SK-N-SH (cell line): ENCODE data around the gene HAND1.

ENCODE experiments used
- EZH2phosphoT487 ChIP-seq: fragments of 200-600 bp; sonication (generic); IDR thresholded peaks from 2 replicates; pipeline ENCODE4 v1.6.1; 2017; ENCODE audit warnings: low read depth, mixed run types, mild to moderate bottlenecking, antibody characterized with exemption, moderate library complexity, borderline replicate concordance
- GABPA ChIP-seq: IDR thresholded peaks from 2 replicates; pipeline ENCODE4 v1.4.0; 2012; ENCODE audit warnings: low read depth, mild to moderate bottlenecking
- GATA2 ChIP-seq: sonication (generic); formaldehyde crosslinking; IDR thresholded peaks from 2 replicates; pipeline ENCODE4 v1.5.0; 2020; ENCODE audit warnings: mild to moderate bottlenecking, missing genetic modification reagents
- JUND ChIP-seq: IDR thresholded peaks from 2 replicates; pipeline ENCODE4 v1.4.0; 2012
- MEF2A ChIP-seq: IDR thresholded peaks from 2 replicates; pipeline ENCODE4 v1.4.0; 2012; ENCODE audit warnings: low read depth, borderline replicate concordance
- POLR2AphosphoS5 ChIP-seq: IDR thresholded peaks from 2 replicates; pipeline ENCODE4 v1.6.1; 2012; ENCODE audit warnings: low read depth, low read length
- RAD21 ChIP-seq: IDR thresholded peaks from 2 replicates; pipeline ENCODE4 v1.6.1; 2012; ENCODE audit warnings: mild to moderate bottlenecking, low read length
- RFX5 ChIP-seq: IDR thresholded peaks from 2 replicates; pipeline ENCODE4 v1.6.1; 2012; ENCODE audit warnings: mild to moderate bottlenecking, improper control_type of control experiment, low read length
- TAF1 ChIP-seq: IDR thresholded peaks from 2 replicates; pipeline ENCODE4 v1.6.1; 2012; ENCODE audit warnings: low read depth, mild to moderate bottlenecking, low read length, moderate library complexity, borderline replicate concordance
- TF ChIP-seq, protein P1 (sequence below): fragments of 200-600 bp; sonication (generic); IDR thresholded peaks from 2 replicates; pipeline ENCODE4 v1.6.1; 2017; ENCODE audit warnings: antibody characterized with exemption, mild to moderate bottlenecking, moderate library complexity
- TF ChIP-seq, protein P2 (sequence below): IDR thresholded peaks from 2 replicates; pipeline ENCODE4 v1.4.0; 2012; ENCODE audit warnings: low read depth, borderline replicate concordance
- TF ChIP-seq, protein P3 (sequence below): IDR thresholded peaks from 2 replicates; pipeline ENCODE4 v1.6.1; 2012; ENCODE audit warnings: mild to moderate bottlenecking, low read depth, low read length, moderate library complexity

DNA sequence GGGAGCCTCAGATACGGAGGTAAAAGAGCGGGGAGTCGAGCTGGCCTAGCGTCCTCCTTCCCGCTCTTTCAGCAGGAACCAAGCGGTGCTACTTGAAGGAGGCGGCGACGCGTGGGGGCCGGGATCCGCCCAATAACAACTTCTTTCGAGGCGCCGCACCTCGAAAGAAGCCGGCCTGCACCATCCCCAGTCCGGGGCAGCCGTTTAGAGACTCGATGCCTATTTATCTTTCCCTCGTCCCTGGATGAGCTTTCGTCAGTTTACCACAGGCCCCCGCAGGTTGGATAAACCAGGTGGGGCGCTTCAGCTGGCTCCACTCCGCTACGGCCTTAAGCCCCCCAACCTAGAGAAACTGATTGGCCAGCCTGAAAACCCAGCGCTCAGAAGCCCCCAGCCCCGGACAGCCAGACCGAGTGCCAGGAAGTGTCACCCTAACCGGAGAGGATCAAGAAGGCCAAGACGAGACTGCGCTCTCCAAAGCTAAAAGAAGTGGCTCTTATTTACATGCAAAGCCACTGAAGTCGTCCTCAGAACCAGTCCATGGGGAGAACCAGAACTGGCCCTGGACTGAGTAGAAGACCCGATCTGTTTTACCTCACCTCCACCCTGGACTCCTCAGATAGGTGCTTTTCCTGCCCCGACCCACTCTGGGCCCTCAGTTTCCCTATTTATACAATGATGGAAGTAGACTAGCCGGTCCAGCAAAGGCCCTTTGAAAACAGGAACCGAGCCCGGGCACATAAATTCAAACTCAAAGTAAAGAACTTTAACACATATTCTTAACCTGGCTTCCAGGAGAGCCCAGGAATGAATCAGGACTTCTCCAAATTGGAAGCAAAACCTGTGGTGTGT is 1.4 kb downstream of the HAND1 start:
- no peak for TF ChIP-seq RAD21
- no peak for TF ChIP-seq EZH2phosphoT487
- no peak for TF ChIP-seq GATA2 (CRISPR knock-in tag)
- TF ChIP-seq, protein P1, sequence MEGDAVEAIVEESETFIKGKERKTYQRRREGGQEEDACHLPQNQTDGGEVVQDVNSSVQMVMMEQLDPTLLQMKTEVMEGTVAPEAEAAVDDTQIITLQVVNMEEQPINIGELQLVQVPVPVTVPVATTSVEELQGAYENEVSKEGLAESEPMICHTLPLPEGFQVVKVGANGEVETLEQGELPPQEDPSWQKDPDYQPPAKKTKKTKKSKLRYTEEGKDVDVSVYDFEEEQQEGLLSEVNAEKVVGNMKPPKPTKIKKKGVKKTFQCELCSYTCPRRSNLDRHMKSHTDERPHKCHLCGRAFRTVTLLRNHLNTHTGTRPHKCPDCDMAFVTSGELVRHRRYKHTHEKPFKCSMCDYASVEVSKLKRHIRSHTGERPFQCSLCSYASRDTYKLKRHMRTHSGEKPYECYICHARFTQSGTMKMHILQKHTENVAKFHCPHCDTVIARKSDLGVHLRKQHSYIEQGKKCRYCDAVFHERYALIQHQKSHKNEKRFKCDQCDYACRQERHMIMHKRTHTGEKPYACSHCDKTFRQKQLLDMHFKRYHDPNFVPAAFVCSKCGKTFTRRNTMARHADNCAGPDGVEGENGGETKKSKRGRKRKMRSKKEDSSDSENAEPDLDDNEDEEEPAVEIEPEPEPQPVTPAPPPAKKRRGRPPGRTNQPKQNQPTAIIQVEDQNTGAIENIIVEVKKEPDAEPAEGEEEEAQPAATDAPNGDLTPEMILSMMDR: no peak
- no peak for TF ChIP-seq MEF2A
- TF ChIP-seq RFX5: no peak
- no peak for TF ChIP-seq JUND
- no peak for TF ChIP-seq GABPA
- TF ChIP-seq, protein P2, sequence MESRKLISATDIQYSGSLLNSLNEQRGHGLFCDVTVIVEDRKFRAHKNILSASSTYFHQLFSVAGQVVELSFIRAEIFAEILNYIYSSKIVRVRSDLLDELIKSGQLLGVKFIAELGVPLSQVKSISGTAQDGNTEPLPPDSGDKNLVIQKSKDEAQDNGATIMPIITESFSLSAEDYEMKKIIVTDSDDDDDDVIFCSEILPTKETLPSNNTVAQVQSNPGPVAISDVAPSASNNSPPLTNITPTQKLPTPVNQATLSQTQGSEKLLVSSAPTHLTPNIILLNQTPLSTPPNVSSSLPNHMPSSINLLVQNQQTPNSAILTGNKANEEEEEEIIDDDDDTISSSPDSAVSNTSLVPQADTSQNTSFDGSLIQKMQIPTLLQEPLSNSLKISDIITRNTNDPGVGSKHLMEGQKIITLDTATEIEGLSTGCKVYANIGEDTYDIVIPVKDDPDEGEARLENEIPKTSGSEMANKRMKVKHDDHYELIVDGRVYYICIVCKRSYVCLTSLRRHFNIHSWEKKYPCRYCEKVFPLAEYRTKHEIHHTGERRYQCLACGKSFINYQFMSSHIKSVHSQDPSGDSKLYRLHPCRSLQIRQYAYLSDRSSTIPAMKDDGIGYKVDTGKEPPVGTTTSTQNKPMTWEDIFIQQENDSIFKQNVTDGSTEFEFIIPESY: no peak
- TF ChIP-seq POLR2AphosphoS5: no peak
- TF ChIP-seq, protein P3, sequence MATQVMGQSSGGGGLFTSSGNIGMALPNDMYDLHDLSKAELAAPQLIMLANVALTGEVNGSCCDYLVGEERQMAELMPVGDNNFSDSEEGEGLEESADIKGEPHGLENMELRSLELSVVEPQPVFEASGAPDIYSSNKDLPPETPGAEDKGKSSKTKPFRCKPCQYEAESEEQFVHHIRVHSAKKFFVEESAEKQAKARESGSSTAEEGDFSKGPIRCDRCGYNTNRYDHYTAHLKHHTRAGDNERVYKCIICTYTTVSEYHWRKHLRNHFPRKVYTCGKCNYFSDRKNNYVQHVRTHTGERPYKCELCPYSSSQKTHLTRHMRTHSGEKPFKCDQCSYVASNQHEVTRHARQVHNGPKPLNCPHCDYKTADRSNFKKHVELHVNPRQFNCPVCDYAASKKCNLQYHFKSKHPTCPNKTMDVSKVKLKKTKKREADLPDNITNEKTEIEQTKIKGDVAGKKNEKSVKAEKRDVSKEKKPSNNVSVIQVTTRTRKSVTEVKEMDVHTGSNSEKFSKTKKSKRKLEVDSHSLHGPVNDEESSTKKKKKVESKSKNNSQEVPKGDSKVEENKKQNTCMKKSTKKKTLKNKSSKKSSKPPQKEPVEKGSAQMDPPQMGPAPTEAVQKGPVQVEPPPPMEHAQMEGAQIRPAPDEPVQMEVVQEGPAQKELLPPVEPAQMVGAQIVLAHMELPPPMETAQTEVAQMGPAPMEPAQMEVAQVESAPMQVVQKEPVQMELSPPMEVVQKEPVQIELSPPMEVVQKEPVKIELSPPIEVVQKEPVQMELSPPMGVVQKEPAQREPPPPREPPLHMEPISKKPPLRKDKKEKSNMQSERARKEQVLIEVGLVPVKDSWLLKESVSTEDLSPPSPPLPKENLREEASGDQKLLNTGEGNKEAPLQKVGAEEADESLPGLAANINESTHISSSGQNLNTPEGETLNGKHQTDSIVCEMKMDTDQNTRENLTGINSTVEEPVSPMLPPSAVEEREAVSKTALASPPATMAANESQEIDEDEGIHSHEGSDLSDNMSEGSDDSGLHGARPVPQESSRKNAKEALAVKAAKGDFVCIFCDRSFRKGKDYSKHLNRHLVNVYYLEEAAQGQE: no peak
- TF ChIP-seq TAF1: no peak
